ENCODE data around the gene LCN2.

DNA sequence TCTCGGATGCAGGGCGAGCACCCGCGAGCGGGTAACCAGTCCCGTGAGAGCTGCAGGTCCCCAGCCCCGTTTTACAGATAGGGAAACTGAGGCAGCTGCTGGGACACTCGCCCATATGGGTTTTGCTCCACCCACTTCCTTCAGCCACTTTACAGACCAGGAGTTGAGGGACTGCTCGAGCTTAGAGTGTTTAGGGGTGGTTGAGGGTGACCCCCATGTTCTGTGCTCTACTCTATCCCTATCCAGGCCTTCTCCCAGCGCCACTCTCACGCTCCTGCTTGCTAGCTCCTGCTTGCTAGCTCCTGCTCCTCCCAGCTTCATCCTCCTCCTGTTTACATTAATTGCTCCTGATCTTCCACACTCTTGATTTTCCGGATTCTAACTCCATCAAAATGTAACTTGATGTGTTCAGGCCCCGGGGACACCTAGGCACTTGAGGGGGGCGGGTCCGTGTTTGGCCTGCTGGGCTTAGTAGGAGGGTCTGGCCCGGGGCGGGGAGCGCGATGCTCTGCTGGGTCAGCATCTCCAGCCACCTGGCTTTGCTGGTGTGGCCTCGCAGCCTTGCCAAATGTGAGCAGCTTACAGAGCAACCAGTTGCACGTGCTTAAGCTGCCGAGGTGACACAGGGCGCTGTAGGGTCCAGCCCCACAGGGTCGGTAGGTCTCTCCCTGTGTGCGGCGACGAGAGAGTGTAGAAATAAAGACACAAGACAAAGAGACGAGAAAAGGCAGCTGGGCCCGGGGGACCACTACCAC lies 20.2 kb upstream of the LCN2 start:
- TF ChIP-seq, protein P1, sequence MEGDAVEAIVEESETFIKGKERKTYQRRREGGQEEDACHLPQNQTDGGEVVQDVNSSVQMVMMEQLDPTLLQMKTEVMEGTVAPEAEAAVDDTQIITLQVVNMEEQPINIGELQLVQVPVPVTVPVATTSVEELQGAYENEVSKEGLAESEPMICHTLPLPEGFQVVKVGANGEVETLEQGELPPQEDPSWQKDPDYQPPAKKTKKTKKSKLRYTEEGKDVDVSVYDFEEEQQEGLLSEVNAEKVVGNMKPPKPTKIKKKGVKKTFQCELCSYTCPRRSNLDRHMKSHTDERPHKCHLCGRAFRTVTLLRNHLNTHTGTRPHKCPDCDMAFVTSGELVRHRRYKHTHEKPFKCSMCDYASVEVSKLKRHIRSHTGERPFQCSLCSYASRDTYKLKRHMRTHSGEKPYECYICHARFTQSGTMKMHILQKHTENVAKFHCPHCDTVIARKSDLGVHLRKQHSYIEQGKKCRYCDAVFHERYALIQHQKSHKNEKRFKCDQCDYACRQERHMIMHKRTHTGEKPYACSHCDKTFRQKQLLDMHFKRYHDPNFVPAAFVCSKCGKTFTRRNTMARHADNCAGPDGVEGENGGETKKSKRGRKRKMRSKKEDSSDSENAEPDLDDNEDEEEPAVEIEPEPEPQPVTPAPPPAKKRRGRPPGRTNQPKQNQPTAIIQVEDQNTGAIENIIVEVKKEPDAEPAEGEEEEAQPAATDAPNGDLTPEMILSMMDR (IDR thresholded peaks at IDR 0.05; ENCODE audit: insufficient read depth, low read length, poor library complexity, severe bottlenecking): no peak
- no peak for TF ChIP-seq EZH2phosphoT487 (conservative IDR thresholded peaks at IDR 0.05; ENCODE audit: low read length)
